PC-9 (cell line): ENCODE results near the gene CCKAR. TPM values are rescaled to one million over a fixed set of nuclear protein-coding genes. Genes with fewer than 3 reads are reported as not detected.

ENCODE experiments used
- BruUV-seq: library from RNA; stranded (reverse); fragments of 400-500 nt; replicated peaks from 2 replicates; lab custom pipeline; 2021; lab: Mats Ljungman, UMichigan
- CTCF ChIA-PET: fragments of 300-600 bp; sonication (Branson Sonifier 250); formaldehyde crosslinking; loops from one replicate; lab custom pipeline; 2022; ENCODE audit warnings: antibody characterized with exemption; lab: Charles Lee
- POLR2A ChIA-PET: fragments of 300-600 bp; sonication (Branson Sonifier 250); formaldehyde crosslinking; loops from one replicate; lab custom pipeline; 2022; ENCODE audit warnings: antibody characterized with exemption; ENCODE audit not compliant: unreplicated experiment; lab: Charles Lee
- DNase-seq, 2 experiments: peaks; one replicate each; pipeline versions ENCODE4 v3.0.0 to v3.0.0-alpha.2; 2015 to 2022; ENCODE audit warnings: mixed read lengths in 1 of 2
- H2AFZ ChIP-seq: fragments of 200-600 bp; sonication (generic); 2 replicates; pipeline ENCODE4 v1.8.1; 2017; ENCODE audit warnings: antibody characterized with exemption
- H3F3A ChIP-seq: fragments of 200-600 bp; sonication (generic); 2 replicates; pipeline ENCODE4 v1.8.1; 2017; ENCODE audit warnings: antibody characterized with exemption, mild to moderate bottlenecking, low read depth; ENCODE audit not compliant: insufficient read depth
- H3K27ac ChIP-seq: fragments of 200-600 bp; sonication (generic); 2 replicates; pipeline ENCODE4 v1.6.1; 2016; ENCODE audit warnings: mixed run types
- H3K27me3 ChIP-seq: fragments of 200-600 bp; sonication (generic); 2 replicates; pipeline ENCODE4 v1.6.1; 2016; ENCODE audit warnings: low read depth, mixed run types; ENCODE audit not compliant: insufficient read depth
- H3K36me3 ChIP-seq: fragments of 200-600 bp; sonication (generic); 2 replicates; pipeline ENCODE4 v1.6.1; 2016; ENCODE audit warnings: low read depth, mixed run types
- H3K4me1 ChIP-seq: fragments of 200-600 bp; sonication (generic); replicated peaks from 2 replicates; pipeline ENCODE4 v1.6.1; 2016; ENCODE audit warnings: mixed run types; ENCODE audit not compliant: insufficient read depth
- H3K4me2 ChIP-seq: fragments of 200-600 bp; sonication (generic); 2 replicates; pipeline ENCODE4 v1.6.1; 2017; ENCODE audit warnings: mixed run types
- H3K4me3 ChIP-seq: fragments of 200-600 bp; sonication (generic); 2 replicates; pipeline ENCODE4 v1.6.1; 2016; ENCODE audit warnings: mixed run types
- H3K79me2 ChIP-seq: fragments of 200-600 bp; sonication (generic); 2 replicates; pipeline ENCODE4 v1.6.1; 2017; ENCODE audit warnings: low read depth, mixed run types
- H3K9me2 ChIP-seq: fragments of 200-600 bp; sonication (generic); 2 replicates; pipeline ENCODE4 v1.8.1; 2017; ENCODE audit warnings: mild to moderate bottlenecking; ENCODE audit not compliant: insufficient read depth
- H3K9me3 ChIP-seq: fragments of 200-600 bp; sonication (generic); 2 replicates; pipeline ENCODE4 v1.8.1; 2016; ENCODE audit warnings: low read depth; ENCODE audit not compliant: insufficient read depth
- H4K20me1 ChIP-seq: fragments of 200-600 bp; sonication (generic); 2 replicates; pipeline ENCODE4 v1.8.1; 2017; ENCODE audit not compliant: insufficient read depth
- EZH2 ChIP-seq: fragments of 200-600 bp; sonication (generic); IDR thresholded peaks from 2 replicates; pipeline ENCODE4 v1.8.0; 2017; ENCODE audit warnings: antibody characterized with exemption, low read depth
- intact Hi-C: fragments of 100-400 bp; cut with micrococcal nuclease; formaldehyde crosslinking; loops from one replicate; pipeline ENCODE4 v1.10.0; 2022; ENCODE audit not compliant: unreplicated experiment
- total RNA-seq: library from RNA; stranded (reverse); gene quantifications from 2 replicates; pipeline ENCODE4 v1.2.3, GENCODE V29; 2021
- TF ChIP-seq, protein P1 (sequence below): fragments of 200-600 bp; sonication (generic); conservative IDR thresholded peaks from 2 replicates; pipeline ENCODE4 v1.6.1; 2017; ENCODE audit warnings: mixed run types, antibody characterized with exemption, mild to moderate bottlenecking, moderate library complexity

The CCKAR gene
- total RNA-seq, 1 experiment from 2014 or later, result not detected

DNA sequence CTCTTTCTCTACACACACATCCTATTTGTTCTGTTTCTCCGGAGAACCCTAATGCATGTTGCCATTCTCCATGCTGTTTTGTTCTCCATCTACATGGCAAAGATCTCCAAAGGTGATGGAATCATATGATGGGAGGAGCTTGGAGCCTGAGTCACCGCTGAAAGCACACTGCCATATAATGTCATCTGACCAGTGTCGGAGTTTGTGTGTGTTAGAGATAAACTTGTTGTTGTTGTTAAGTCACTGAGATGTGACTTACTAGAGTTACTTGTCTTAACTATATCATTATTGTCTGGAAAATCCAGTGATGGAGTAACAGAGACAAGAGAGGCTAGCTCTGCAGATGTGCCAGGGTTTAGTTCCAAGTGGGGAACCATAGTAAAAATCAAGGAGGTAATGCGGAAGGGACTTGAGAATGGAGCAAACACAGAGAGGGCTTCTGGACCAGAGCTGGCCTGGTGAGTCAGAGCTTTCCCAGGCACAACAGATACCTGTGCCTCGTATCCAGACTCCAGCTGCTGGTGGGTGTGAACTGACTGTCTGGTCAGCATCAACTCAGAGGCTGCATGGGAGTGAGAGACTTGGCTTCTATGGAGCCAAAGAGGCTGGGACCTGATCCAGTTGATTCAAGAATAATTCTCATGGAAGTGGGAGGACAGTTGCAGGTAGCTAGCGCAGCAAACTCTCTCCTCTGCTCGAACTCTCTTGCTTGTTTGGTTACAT lies 30.6 kb upstream of the CCKAR start:
- POLR2A ChIA-PET, result no interaction called here
- no peak for DNase-seq
- no peak overlapping the region for H3K4me2 ChIP-seq

DNA sequence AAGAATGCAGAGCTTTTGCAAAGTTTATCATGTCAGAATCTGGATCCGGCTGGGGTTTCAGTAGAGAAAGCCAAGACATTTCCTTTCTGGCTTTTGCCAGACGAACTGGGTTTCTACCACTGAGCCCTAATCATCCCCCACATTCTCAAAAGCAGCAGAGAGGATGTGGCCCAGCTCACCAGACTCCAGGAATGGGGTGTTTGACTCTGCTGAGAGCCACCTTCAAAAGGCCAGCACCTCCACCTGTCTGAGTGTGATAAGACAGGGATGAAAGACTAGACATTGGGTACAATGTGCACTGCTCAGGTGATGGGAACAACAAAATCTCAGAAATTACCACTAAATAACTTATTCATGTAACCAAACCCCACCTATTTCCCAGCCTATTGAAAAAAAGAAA lies 25.7 kb upstream of the CCKAR start:
- no peak for TF ChIP-seq EZH2
- TF ChIP-seq, protein P1, sequence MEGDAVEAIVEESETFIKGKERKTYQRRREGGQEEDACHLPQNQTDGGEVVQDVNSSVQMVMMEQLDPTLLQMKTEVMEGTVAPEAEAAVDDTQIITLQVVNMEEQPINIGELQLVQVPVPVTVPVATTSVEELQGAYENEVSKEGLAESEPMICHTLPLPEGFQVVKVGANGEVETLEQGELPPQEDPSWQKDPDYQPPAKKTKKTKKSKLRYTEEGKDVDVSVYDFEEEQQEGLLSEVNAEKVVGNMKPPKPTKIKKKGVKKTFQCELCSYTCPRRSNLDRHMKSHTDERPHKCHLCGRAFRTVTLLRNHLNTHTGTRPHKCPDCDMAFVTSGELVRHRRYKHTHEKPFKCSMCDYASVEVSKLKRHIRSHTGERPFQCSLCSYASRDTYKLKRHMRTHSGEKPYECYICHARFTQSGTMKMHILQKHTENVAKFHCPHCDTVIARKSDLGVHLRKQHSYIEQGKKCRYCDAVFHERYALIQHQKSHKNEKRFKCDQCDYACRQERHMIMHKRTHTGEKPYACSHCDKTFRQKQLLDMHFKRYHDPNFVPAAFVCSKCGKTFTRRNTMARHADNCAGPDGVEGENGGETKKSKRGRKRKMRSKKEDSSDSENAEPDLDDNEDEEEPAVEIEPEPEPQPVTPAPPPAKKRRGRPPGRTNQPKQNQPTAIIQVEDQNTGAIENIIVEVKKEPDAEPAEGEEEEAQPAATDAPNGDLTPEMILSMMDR, result no peak
- Histone ChIP-seq H3K79me2 (no peaks in the 10 kb centered on the region), H3K4me1 (no peaks in the 10 kb centered on the region), H3K9me2 (no peaks in the 10 kb centered on the region), H3F3A (no peaks in the 10 kb centered on the region), H3K36me3 (no peaks in the 10 kb centered on the region), H3K27me3 (no peaks in the 10 kb centered on the region), H3K9me3 (no peaks in the 10 kb centered on the region), H4K20me1 (no peaks in the 10 kb centered on the region), H3K4me3 (no peak overlapping the region), H3K27ac (no peak overlapping the region), H2AFZ (no peak overlapping the region), H3K4me2 (no peak overlapping the region)
- DNase-seq, result no peak
- POLR2A ChIA-PET, result no interaction called here
- CTCF ChIA-PET, result interaction anchor here (0.6 kb wide), 1 partner anchor 358 kb away, joined by 3 read pairs; no protein-coding TSS in a partner anchor
- intact Hi-C loops, result no loop called here
- BruUV-seq, result no TSS peak

More for the DNA sequence above, 30.6 kb upstream of the CCKAR start:
- no peaks in the 10 kb centered on the region for H3K36me3 ChIP-seq
- no peaks in the 10 kb centered on the region for H3K9me2 ChIP-seq
- no peak overlapping the region for H3K4me3 ChIP-seq
- no peaks in the 10 kb centered on the region; the same call in 1 of the 2 replicates for H3K4me1 ChIP-seq
- no peaks in the 10 kb centered on the region for H3K9me3 ChIP-seq
- no peaks in the 10 kb centered on the region for H3F3A ChIP-seq
- CTCF ChIA-PET, result no interaction called here
- no TSS peak for BruUV-seq
- TF ChIP-seq EZH2, result no peak
- TF ChIP-seq, protein P1, result no peak
- H3K27ac ChIP-seq, result no peak overlapping the region
- H3K27me3 ChIP-seq, result no peaks in the 10 kb centered on the region
- H3K79me2 ChIP-seq, result no peaks in the 10 kb centered on the region
- intact Hi-C loops, result no loop called here
- no peak overlapping the region for H2AFZ ChIP-seq
- H4K20me1 ChIP-seq, result no peaks in the 10 kb centered on the region

DNA sequence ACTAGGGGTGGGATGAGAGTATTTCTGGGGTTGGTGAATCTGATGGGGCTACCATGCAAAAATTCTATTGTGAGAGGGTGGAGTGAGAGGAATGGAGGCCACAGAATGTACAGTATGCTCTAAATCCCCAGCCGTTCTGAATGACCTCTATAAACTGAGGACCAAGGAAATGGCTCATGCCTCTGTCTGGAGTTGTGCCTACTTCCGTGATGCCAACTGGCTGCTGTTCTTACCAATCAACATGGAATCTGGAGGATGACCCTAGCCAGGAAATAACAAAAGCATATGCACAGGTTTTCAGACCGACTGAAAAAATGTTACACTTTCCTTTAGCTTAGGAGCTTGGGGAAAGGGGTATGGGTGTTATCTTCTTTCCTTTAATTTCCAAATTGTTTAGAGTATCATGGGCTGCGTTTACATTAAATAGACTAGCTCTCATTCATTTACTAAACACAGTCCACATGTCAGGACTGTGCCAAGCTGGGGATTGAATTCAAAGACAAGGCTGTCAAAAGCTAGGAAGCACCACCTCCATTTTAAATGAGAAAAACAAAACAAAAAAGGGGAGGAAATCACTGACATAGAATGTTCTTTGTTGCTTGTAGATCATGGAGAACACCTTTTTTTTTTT lies 20.2 kb upstream of the CCKAR start:
- Histone ChIP-seq H3K27ac (no peak overlapping the region), H3F3A (no peaks in the 10 kb centered on the region), H3K79me2 (no peaks in the 10 kb centered on the region), H3K4me2 (no peak overlapping the region), H4K20me1 (no peaks in the 10 kb centered on the region), H2AFZ (no peak overlapping the region), H3K4me3 (no peak overlapping the region), H3K9me2 (no peaks in the 10 kb centered on the region), H3K36me3 (no peaks in the 10 kb centered on the region), H3K9me3 (no peaks in the 10 kb centered on the region), H3K4me1 (no peaks in the 10 kb centered on the region), H3K27me3 (no peaks in the 10 kb centered on the region)
- TF ChIP-seq, protein P1, result no peak
- no peak for TF ChIP-seq EZH2
- no TSS peak for BruUV-seq
- ChIA-PET CTCF (no interaction called here), POLR2A (no interaction called here)
- no peak for DNase-seq
- intact Hi-C loops, result no loop called here
